Measurements from ENCODE around the gene KCNQ5.

Gene KCNQ5

DNA sequence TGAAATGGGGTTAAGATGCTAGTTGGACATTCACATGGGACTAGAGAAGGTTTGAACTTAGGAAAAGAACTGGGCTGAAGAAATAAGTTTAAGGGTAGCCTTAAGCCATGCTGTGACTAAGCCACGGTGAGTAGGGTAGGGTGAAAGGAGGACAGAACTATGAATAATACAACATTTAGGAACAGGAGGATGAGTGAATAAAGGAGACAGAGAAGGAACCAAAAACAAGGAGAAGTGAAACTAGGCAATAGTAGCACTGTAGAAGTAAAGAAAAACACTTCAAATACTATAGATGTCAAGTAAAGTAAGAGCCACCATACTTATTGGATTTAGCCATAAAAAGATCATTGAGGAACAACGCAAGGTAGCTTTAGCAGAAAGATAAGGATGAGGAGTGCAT is 111.2 kb downstream of the KCNQ5 start:
- H3K9ac ChIP-seq (ENCODE audit: low read length), result no peak overlapping the region
- no peak overlapping the region for H3K4me3 ChIP-seq (ENCODE audit: low read length)
- H3K27me3 ChIP-seq (ENCODE audit: control insufficient read depth, insufficient read depth, low read length), result no peaks in the 10 kb centered on the region
- H3K9me3 ChIP-seq (ENCODE audit: control insufficient read depth, low read length), result no peaks in the 10 kb centered on the region
- no peaks in the 10 kb centered on the region for H3K4me1 ChIP-seq (ENCODE audit: control insufficient read depth, insufficient read depth, low read length)
- no peaks in the 10 kb centered on the region for H3K36me3 ChIP-seq (ENCODE audit: control insufficient read depth, insufficient read depth, low read length)

DNA sequence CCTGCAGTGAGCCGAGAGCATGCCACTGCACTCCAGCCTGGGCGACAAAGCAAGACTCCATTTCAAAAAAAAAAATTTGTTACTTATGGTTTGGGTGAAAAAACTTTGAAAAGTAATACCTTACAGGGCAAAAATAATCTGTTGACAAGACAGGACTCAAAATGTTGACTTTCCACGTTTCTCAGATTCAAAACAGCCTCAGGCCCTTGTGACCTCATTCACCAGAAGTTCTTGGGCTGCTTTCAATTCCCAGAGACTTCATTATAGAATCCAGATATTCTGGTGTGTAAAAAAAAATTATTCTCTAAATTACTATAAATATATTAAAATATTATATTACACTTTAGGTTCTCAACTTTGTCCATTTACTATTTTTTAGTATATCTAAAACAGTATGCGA is 116.2 kb downstream of the KCNQ5 start:
- H3K4me3 ChIP-seq (ENCODE audit: low read length), result no peak overlapping the region
- no peaks in the 10 kb centered on the region for H3K36me3 ChIP-seq (ENCODE audit: control insufficient read depth, insufficient read depth, low read length)

DNA sequence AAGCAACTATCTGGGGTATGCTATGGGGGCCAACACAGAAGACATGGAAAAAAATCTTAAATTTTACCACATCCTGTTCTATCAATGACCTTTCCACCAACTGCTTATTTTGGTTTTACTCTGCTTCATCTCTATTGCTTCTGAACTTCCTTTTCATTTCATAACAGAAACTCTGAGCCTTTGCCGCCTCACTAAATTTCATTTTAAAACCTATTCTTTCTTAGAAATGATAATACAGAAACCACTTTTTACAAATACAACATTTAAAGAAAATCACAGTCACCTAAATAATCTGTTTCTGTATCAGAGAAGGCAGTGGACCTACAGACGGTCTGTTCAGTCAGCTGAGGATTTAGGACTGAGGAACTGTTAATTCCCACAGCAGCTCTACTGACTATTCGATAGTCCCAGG is 117.5 kb downstream of the KCNQ5 start:
- Histone ChIP-seq H3K9me3 (ENCODE audit: control insufficient read depth, low read length) (no peaks in the 10 kb centered on the region), H3K4me1 (ENCODE audit: control insufficient read depth, insufficient read depth, low read length) (no peaks in the 10 kb centered on the region), H3K9ac (ENCODE audit: low read length) (no peak overlapping the region), H3K27me3 (ENCODE audit: control insufficient read depth, insufficient read depth, low read length) (no peaks in the 10 kb centered on the region), H3K36me3 (ENCODE audit: control insufficient read depth, insufficient read depth, low read length) (no peaks in the 10 kb centered on the region), H3K4me3 (ENCODE audit: low read length) (no peak overlapping the region)

More for the DNA sequence above, 116.2 kb downstream of the KCNQ5 start:
- Histone ChIP-seq H3K9ac (ENCODE audit: low read length) (no peak overlapping the region), H3K4me1 (ENCODE audit: control insufficient read depth, insufficient read depth, low read length) (no peaks in the 10 kb centered on the region), H3K27me3 (ENCODE audit: control insufficient read depth, insufficient read depth, low read length) (no peaks in the 10 kb centered on the region), H3K9me3 (ENCODE audit: control insufficient read depth, low read length) (no peaks in the 10 kb centered on the region)

DNA sequence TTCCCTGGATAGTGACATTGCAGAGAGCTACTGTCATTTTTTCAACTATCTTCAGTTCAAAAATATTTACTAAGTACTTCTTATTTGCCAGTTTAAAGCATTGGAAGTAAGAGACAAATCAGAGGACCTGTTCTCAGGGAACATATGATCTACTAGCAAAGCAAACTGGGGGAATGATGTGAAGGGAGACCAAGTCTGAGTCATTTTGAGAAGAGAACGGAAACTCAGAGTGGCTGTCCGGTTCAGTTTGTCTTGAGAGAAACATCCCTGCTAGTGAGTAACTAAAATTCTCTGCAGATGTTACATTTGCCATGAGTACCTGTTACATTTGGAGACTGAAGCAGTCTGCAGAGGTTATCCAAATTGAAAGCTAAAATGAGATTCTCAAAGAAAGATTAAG is 118.3 kb downstream of the KCNQ5 start:
- H3K27me3 ChIP-seq (ENCODE audit: control insufficient read depth, insufficient read depth, low read length), result no peaks in the 10 kb centered on the region
- no peak overlapping the region for H3K9ac ChIP-seq (ENCODE audit: low read length)
- H3K4me3 ChIP-seq (ENCODE audit: low read length), result no peak overlapping the region
- H3K9me3 ChIP-seq (ENCODE audit: control insufficient read depth, low read length), result no peaks in the 10 kb centered on the region
- H3K36me3 ChIP-seq (ENCODE audit: control insufficient read depth, insufficient read depth, low read length), result no peaks in the 10 kb centered on the region
- H3K4me1 ChIP-seq (ENCODE audit: control insufficient read depth, insufficient read depth, low read length), result no peaks in the 10 kb centered on the region

DNA sequence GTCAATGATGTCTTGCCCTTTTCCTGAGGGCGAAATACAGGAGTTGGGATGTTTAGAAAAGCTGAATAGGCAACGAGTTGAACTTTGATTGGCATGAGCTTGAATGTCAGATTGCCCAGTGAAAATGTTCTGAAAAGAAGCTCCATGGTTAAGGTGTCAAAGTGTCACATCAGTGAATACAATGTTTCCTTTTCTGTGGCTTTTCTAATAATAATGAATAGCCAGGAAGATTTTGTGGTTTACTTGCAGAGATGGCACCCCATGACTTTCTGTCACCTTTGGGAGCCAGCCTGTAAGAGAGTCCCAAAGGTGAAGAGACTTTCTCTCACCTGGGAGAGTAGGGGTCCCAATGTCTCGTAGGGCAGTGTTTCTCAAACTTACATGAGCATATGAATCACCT is 119.2 kb downstream of the KCNQ5 start:
- no peaks in the 10 kb centered on the region for H3K36me3 ChIP-seq (ENCODE audit: control insufficient read depth, insufficient read depth, low read length)
- H3K9me3 ChIP-seq (ENCODE audit: control insufficient read depth, low read length), result no peaks in the 10 kb centered on the region
- no peaks in the 10 kb centered on the region for H3K4me1 ChIP-seq (ENCODE audit: control insufficient read depth, insufficient read depth, low read length)
- H3K27me3 ChIP-seq (ENCODE audit: control insufficient read depth, insufficient read depth, low read length), result no peaks in the 10 kb centered on the region
- no peak overlapping the region for H3K9ac ChIP-seq (ENCODE audit: low read length)
- no peak overlapping the region for H3K4me3 ChIP-seq (ENCODE audit: low read length)

DNA sequence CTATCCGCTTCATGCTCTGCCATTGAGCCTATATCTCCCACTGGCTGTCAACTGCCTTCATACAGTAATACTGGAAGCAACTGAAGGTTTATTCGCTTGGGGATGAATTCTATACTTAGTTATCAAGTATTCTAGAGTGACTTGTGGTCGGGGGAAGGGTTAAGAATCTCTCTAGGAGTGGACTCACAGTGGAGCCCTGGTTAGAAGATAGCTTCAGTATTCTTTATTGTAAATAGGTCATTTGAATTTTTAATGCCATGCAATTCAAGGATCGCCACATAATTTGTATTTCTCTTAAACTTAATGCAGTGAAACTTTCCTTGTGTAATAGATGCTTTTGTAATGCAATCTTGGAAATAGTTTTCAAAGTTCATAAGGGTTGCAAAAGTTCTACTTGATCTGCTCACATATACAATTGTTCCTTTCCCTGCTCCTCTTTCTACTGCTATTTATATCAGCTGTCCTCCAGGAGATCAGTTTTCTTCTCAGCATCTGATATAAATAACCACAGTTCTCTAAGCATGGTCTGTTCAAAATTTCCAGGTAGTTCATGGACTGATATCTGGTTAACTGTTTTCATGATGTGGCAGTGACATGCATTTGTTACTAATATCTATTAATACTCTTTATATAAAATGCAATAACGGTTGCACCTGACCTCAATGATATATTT is 120.3 kb downstream of the KCNQ5 start:
- H3K9ac ChIP-seq (ENCODE audit: low read length), result no peak overlapping the region
- no peaks in the 10 kb centered on the region for H3K9me3 ChIP-seq (ENCODE audit: control insufficient read depth, low read length)
- H3K27me3 ChIP-seq (ENCODE audit: control insufficient read depth, insufficient read depth, low read length), result no peaks in the 10 kb centered on the region
- H3K36me3 ChIP-seq (ENCODE audit: control insufficient read depth, insufficient read depth, low read length), result no peaks in the 10 kb centered on the region
- H3K4me1 ChIP-seq (ENCODE audit: control insufficient read depth, insufficient read depth, low read length), result no peaks in the 10 kb centered on the region
- H3K4me3 ChIP-seq (ENCODE audit: low read length), result no peak overlapping the region

DNA sequence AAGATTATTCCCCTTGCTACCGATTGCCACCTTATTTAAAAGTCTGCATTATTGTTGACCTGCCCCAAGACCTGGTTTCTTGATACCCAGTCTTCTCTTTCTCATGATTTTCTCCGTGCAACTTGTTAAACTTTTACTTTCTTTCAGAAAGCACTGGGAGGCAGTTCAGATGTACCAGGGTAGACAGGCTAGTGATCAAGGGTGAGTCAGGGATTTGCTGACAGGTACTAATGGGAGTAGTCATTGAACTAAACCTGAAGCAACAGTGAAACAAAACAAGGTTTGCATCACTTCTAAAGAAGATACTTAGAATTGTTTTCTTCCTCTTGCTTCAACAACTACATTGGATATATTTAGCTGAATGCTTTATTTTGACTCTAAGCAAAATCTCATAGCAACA is 124.4 kb downstream of the KCNQ5 start:
- Histone ChIP-seq H3K9ac (ENCODE audit: low read length) (no peak overlapping the region), H3K4me3 (ENCODE audit: low read length) (no peak overlapping the region), H3K4me1 (ENCODE audit: control insufficient read depth, insufficient read depth, low read length) (no peaks in the 10 kb centered on the region), H3K9me3 (ENCODE audit: control insufficient read depth, low read length) (no peaks in the 10 kb centered on the region), H3K36me3 (ENCODE audit: control insufficient read depth, insufficient read depth, low read length) (no peaks in the 10 kb centered on the region), H3K27me3 (ENCODE audit: control insufficient read depth, insufficient read depth, low read length) (no peaks in the 10 kb centered on the region)

DNA sequence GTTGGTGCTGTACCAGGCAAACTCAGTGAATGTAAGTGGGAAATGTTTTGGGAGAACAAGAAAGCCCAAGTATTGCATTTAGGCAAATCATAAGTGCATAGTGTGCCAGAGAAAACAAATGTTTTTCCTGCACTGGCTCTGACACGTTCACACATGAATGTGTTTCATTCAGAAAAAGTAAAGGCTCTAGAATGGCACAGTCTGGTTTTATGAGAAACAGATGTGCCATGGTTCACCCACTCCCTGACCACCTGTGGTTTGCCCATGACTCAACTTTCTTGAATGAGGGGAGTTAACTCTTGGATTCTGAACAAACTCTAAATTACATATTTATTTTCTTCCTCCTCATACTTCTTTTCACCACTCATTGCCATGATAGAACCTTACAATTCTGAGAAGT is 126.9 kb downstream of the KCNQ5 start:
- H3K9me3 ChIP-seq (ENCODE audit: control insufficient read depth, low read length), result no peaks in the 10 kb centered on the region
- H3K4me3 ChIP-seq (ENCODE audit: low read length), result no peak overlapping the region
- no peaks in the 10 kb centered on the region for H3K36me3 ChIP-seq (ENCODE audit: control insufficient read depth, insufficient read depth, low read length)
- no peak overlapping the region for H3K9ac ChIP-seq (ENCODE audit: low read length)
- no peaks in the 10 kb centered on the region for H3K27me3 ChIP-seq (ENCODE audit: control insufficient read depth, insufficient read depth, low read length)
- H3K4me1 ChIP-seq (ENCODE audit: control insufficient read depth, insufficient read depth, low read length), result no peaks in the 10 kb centered on the region

DNA sequence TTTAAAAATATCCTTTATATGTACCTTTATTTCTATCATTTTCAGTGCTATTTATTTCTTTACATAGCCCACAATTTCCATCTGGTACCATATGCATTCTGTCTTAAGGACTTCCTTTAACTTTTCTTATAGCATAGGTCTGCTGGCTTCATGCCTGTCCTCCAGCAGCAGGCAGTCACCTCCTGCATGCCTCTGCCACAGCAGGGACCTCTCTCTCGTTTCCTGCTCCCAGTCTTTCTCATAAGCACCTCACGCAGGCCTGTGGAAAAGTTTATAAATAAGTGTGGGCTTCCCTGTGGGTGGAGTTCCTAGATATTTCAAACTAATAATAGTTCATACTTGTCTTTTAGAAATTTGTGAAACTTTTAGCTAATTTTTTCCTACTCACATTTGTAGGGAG is 133.9 kb downstream of the KCNQ5 start:
- Histone ChIP-seq H3K4me3 (ENCODE audit: low read length) (no peak overlapping the region), H3K4me1 (ENCODE audit: control insufficient read depth, insufficient read depth, low read length) (no peaks in the 10 kb centered on the region), H3K36me3 (ENCODE audit: control insufficient read depth, insufficient read depth, low read length) (no peaks in the 10 kb centered on the region), H3K9ac (ENCODE audit: low read length) (no peak overlapping the region), H3K9me3 (ENCODE audit: control insufficient read depth, low read length) (no peaks in the 10 kb centered on the region), H3K27me3 (ENCODE audit: control insufficient read depth, insufficient read depth, low read length) (no peaks in the 10 kb centered on the region)

DNA sequence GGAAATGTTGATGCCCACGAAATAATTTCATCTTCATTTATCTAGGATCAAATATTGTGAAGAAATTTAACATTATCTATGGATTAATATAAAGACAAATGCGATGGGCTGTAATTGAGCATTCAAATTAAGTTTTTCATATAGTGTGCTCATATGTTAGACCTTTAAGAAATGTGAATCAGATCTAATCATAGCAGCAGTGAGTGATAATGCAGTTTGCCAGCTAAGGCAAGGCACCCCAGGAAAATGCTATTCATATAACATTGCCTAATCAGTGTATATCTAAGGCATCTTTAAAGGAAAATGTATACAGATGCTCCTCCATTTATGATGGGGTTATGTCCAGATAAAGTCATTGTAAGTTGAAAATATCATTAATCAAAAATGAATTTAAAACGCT is 135.2 kb downstream of the KCNQ5 start:
- no peaks in the 10 kb centered on the region for H3K4me1 ChIP-seq (ENCODE audit: control insufficient read depth, insufficient read depth, low read length)

DNA sequence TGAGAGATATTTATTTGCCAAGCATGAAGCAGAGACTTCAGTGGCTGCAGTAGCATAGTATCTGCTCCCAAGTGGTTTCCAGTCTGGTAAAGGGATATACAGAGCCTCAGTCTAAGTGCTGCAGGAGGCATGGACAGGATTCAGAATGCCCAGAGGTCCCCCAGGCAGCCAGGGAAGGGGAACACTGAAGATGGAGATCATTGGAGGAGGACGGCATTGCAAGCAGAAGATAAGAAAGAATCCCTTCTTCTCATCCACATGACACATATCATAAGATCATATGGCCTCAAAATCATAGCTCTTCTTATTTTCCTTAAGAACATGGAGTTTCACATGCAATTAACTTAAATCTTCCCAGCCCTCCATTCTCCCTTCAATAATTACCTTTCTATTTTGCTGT is 136.1 kb downstream of the KCNQ5 start:
- no peaks in the 10 kb centered on the region for H3K27me3 ChIP-seq (ENCODE audit: control insufficient read depth, insufficient read depth, low read length)
- no peaks in the 10 kb centered on the region for H3K4me1 ChIP-seq (ENCODE audit: control insufficient read depth, insufficient read depth, low read length)
- no peak overlapping the region for H3K4me3 ChIP-seq (ENCODE audit: low read length)
- no peaks in the 10 kb centered on the region for H3K36me3 ChIP-seq (ENCODE audit: control insufficient read depth, insufficient read depth, low read length)
- H3K9ac ChIP-seq (ENCODE audit: low read length), result no peak overlapping the region
- H3K9me3 ChIP-seq (ENCODE audit: control insufficient read depth, low read length), result no peaks in the 10 kb centered on the region

More for the DNA sequence above, 135.2 kb downstream of the KCNQ5 start:
- no peaks in the 10 kb centered on the region for H3K9me3 ChIP-seq (ENCODE audit: control insufficient read depth, low read length)
- H3K36me3 ChIP-seq (ENCODE audit: control insufficient read depth, insufficient read depth, low read length), result no peaks in the 10 kb centered on the region
- no peaks in the 10 kb centered on the region for H3K27me3 ChIP-seq (ENCODE audit: control insufficient read depth, insufficient read depth, low read length)
- H3K9ac ChIP-seq (ENCODE audit: low read length), result no peak overlapping the region
- H3K4me3 ChIP-seq (ENCODE audit: low read length), result no peak overlapping the region

DNA sequence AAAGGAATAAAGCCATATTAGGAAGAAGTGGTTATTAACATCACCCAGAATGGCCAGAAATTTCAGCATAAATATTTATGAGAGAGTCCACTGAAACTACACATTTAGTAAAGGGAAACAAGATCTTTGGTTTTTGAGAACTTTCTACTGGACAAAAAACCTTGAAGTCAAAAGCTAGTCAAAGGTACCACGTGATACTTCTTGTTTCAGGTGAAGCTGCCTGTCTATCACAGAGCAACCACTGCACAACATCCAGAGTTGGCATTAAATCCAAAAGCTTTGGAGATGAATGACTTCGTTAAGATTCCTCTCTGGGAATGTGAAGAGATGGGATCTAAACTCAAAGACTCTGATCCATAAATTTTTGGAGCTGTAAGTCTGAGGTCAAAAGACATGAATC is 137.0 kb downstream of the KCNQ5 start:
- no peak overlapping the region for H3K9ac ChIP-seq (ENCODE audit: low read length)
- no peak overlapping the region for H3K4me3 ChIP-seq (ENCODE audit: low read length)
- no peaks in the 10 kb centered on the region for H3K27me3 ChIP-seq (ENCODE audit: control insufficient read depth, insufficient read depth, low read length)
- no peaks in the 10 kb centered on the region for H3K36me3 ChIP-seq (ENCODE audit: control insufficient read depth, insufficient read depth, low read length)
- H3K4me1 ChIP-seq (ENCODE audit: control insufficient read depth, insufficient read depth, low read length), result no peaks in the 10 kb centered on the region
- no peaks in the 10 kb centered on the region for H3K9me3 ChIP-seq (ENCODE audit: control insufficient read depth, low read length)
